Right cardiac atrium (tissue), 5 donors: ENCODE data around the gene ARAP3. TPM values are rescaled to one million over a fixed set of nuclear protein-coding genes. Genes with fewer than 3 reads are reported as not detected.

Experiments used
- ATAC-seq, 2 donors: fragments of 200-7000 bp; cut with Tn5 transposase; one replicate each; pipeline versions ENCODE4 v1.8.0 to v1.9.1; 2020; ENCODE audit warnings: moderate library complexity in 2 of 2, mild to moderate bottlenecking in 1 of 2
- DNase-seq, 3 donors: peaks; one replicate each; pipeline ENCODE4 v3.0.0-alpha.2; 2020
- H3K27ac ChIP-seq: one replicate; pipeline ENCODE4 v1.5.1; 2013; ENCODE audit warnings: mild to moderate bottlenecking, low read length, control low read depth, moderate library complexity
- H3K27me3 ChIP-seq: one replicate; pipeline ENCODE4 v1.6.1; 2013; ENCODE audit not compliant: control insufficient read depth, insufficient read depth
- H3K4me1 ChIP-seq: one replicate; pipeline ENCODE4 v1.6.1; 2013; ENCODE audit warnings: low read length; ENCODE audit not compliant: control insufficient read depth, insufficient read depth
- H3K4me3 ChIP-seq: one replicate; pipeline ENCODE4 v1.5.1; 2013; ENCODE audit warnings: low read length, control low read depth
- H3K9me3 ChIP-seq: one replicate; pipeline ENCODE4 v1.6.1; 2013; ENCODE audit warnings: low read length; ENCODE audit not compliant: control insufficient read depth
- WGBS: extraction: QIAGEN DNeasy Blood & Tissue Kit; methylation state at CpG from one replicate; pipeline ENCODE4 v1.1.7; 2013; 5-methylcytosine and 5-hydroxymethylcytosine counted together
- intact Hi-C, 4 donors: fragments of 100-400 bp; cut with DNase I; formaldehyde crosslinking; loops; one replicate each; pipeline versions ENCODE4 v1.11.0 to v1.14.0; 2022 to 2023
- polyA plus RNA-seq: library from polyadenylated mRNA; stranded (reverse); fragments of 200-250 nt; gene quantifications from one replicate; pipeline ENCODE4 v1.2.3, GENCODE V29; 2013
- total RNA-seq, 4 donors: library from RNA; stranded (reverse); fragmentation: NEBNext Ultra II Directional; extraction: Animal tissue kit (Norgen Biotek cat#: 25700); gene quantifications; one replicate each; pipeline ENCODE4 v1.2.1, GENCODE V29; 2021
- donor health status: healthy with polysubstance abuse.
- donor health status: DM: no; HTN: yes; CAD: no.
- donor health status: DM: no; HTN: no; CAD: no.
- donor health status: DM: no; HTN: yes; CAD: no; lungs with severe emphysema.
- donor health status: DM: yes; HTN: yes; CAD: no.

Gene ARAP3
- total and polyA plus RNA-seq, 5 donors, result 12.4 to 18.8 (median 16.7) TPM

GRCh38 chr5:141630570-141631140, 51.4 kb downstream of the ARAP3 start:
- ATAC-seq, result no peak
- intact Hi-C loops, result no loop called here
- WGBS, result 98% methylated on average over 5 of the region's 5 CpGs
- no peak for DNase-seq
- no peaks in the 10 kb centered on the region for H3K27me3 ChIP-seq
- H3K4me3 ChIP-seq, result no peak overlapping the region
- H3K27ac ChIP-seq, result no peak overlapping the region
- H3K9me3 ChIP-seq, result no peaks in the 10 kb centered on the region
- peaks cover 2% of the 10 kb centered on the region for H3K4me1 ChIP-seq

- H3K27me3 ChIP-seq, result no peaks in the 10 kb centered on the region
- WGBS, result 95% methylated on average over 6 of the region's 6 CpGs
- no peaks in the 10 kb centered on the region for H3K9me3 ChIP-seq
- DNase-seq, result no peak
- no peak overlapping the region for H3K27ac ChIP-seq
- ATAC-seq, result no peak
- intact Hi-C loops, result loop anchor here in 1 of 4 donors (5.0 kb wide), 1 partner anchor 41 kb away; no protein-coding TSS in a partner anchor
- no peaks in the 10 kb centered on the region for H3K4me1 ChIP-seq
- H3K4me3 ChIP-seq, result no peak overlapping the region
Measured at GRCh38 chr5:141628175-141628788, 53.7 kb downstream of the ARAP3 start.

GRCh38 chr5:141623611-141624010, 58.4 kb downstream of the ARAP3 start:
- intact Hi-C loops, result no loop called here

GRCh38 chr5:141623186-141623585, 58.8 kb downstream of the ARAP3 start:
- ATAC-seq (no peak), DNase-seq (no peak)
- intact Hi-C loops, result no loop called here
- Histone ChIP-seq H3K27ac (no peak overlapping the region), H3K9me3 (no peaks in the 10 kb centered on the region), H3K27me3 (no peaks in the 10 kb centered on the region), H3K4me1 (no peaks in the 10 kb centered on the region), H3K4me3 (no peak overlapping the region)

More at GRCh38 chr5:141623611-141624010, 58.4 kb downstream of the ARAP3 start:
- ATAC-seq (no peak), DNase-seq (no peak)
- 78% methylated on average over 5 of the region's 5 CpGs for WGBS
- Histone ChIP-seq H3K27ac (no peak overlapping the region), H3K4me3 (no peak overlapping the region), H3K9me3 (no peaks in the 10 kb centered on the region), H3K27me3 (no peaks in the 10 kb centered on the region), H3K4me1 (no peaks in the 10 kb centered on the region)

GRCh38 chr5:141618804-141619554, 63.1 kb downstream of the ARAP3 start, which contains the start of gene DIAPH1:
Gene DIAPH1 (minus strand): TSS chr5:141619000. CDS start chr5:141618914, 86 bp downstream.
- no peaks in the 10 kb centered on the region for H3K9me3 ChIP-seq
- no peaks in the 10 kb centered on the region for H3K4me1 ChIP-seq
- H3K27me3 ChIP-seq, result no peaks in the 10 kb centered on the region
- 1% methylated on average over 70 of the region's 70 CpGs for WGBS
- ATAC-seq (peak; percentile 97), DNase-seq (peak; percentile 98 to 99 (median 98))
- peak within 1 kb of the TSS; percentile 75 for H3K4me3 ChIP-seq
- H3K27ac ChIP-seq, result peak within 1 kb of the TSS; percentile 69
- intact Hi-C loops, result no loop called here

- ATAC-seq (peak; percentile 30 to 43), DNase-seq (peak in 2 of 3 donors; percentile 34 to 60)
- intact Hi-C loops, result no loop called here
- peak overlapping the region; percentile 69 for H3K27ac ChIP-seq
- no peaks in the 10 kb centered on the region for H3K27me3 ChIP-seq
- WGBS, result under 1% methylated on average over 36 of the region's 36 CpGs
- no peaks in the 10 kb centered on the region for H3K9me3 ChIP-seq
- peaks cover 2% of the 10 kb centered on the region for H3K4me1 ChIP-seq
- H3K4me3 ChIP-seq, result peak overlapping the region; percentile 75
Measured at GRCh38 chr5:141618030-141618803, 63.8 kb downstream of the ARAP3 start.

GRCh38 chr5:141617682-141618029, 64.4 kb downstream of the ARAP3 start:
- Histone ChIP-seq H3K27me3 (no peaks in the 10 kb centered on the region), H3K27ac (peak overlapping the region; percentile 36), H3K4me1 (peaks cover 2% of the 10 kb centered on the region), H3K9me3 (no peaks in the 10 kb centered on the region), H3K4me3 (peak overlapping the region; percentile 75)
- ATAC-seq (no peak), DNase-seq (no peak)
- WGBS, result 16% methylated on average over 9 of the region's 9 CpGs
- intact Hi-C loops, result no loop called here

- Histone ChIP-seq H3K27ac (no peak overlapping the region), H3K9me3 (no peaks in the 10 kb centered on the region), H3K4me3 (peak overlapping the region; percentile 75), H3K27me3 (no peaks in the 10 kb centered on the region), H3K4me1 (peaks cover 2% of the 10 kb centered on the region)
- 42% methylated on average over 2 of the region's 2 CpGs for WGBS
- intact Hi-C loops, result no loop called here
- ATAC-seq, result peak in 1 of 2 donors; percentile 40
- no peak for DNase-seq
Measured at GRCh38 chr5:141617128-141617527, 64.9 kb downstream of the ARAP3 start.

- intact Hi-C loops, result no loop called here
- H3K4me3 ChIP-seq, result no peak overlapping the region
- no peaks in the 10 kb centered on the region for H3K27me3 ChIP-seq
- no peaks in the 10 kb centered on the region for H3K9me3 ChIP-seq
- H3K27ac ChIP-seq, result no peak overlapping the region
- H3K4me1 ChIP-seq, result peaks cover 2% of the 10 kb centered on the region
- 71% methylated on average over 9 of the region's 9 CpGs for WGBS
- ATAC-seq (no peak), DNase-seq (no peak)
Measured at GRCh38 chr5:141615991-141616720, 65.9 kb downstream of the ARAP3 start.

GRCh38 chr5:141613344-141613743, 68.7 kb downstream of the ARAP3 start:
- H3K27me3 ChIP-seq, result no peaks in the 10 kb centered on the region
- no peak for ATAC-seq
- H3K9me3 ChIP-seq, result no peaks in the 10 kb centered on the region
- DNase-seq, result no peak
- no peak overlapping the region for H3K4me3 ChIP-seq
- intact Hi-C loops, result no loop called here
- no peak overlapping the region for H3K27ac ChIP-seq
- peaks cover 2% of the 10 kb centered on the region for H3K4me1 ChIP-seq
